Dedifferentiated amniotic fluid mesenchymal stem cell (primary cell): Measurements from ENCODE around the gene CDK14.

Experiments
- DNase-seq: peaks from one replicate; pipeline ENCODE4 v3.0.0-alpha.2; 2016; ENCODE audit errors: extremely low spot score

CDK14 gene

GRCh38 chr7:90841759-90842429 lies 245.8 kb downstream of the CDK14 start:
- no peak for DNase-seq

- DNase-seq = no peak
Measured at GRCh38 chr7:90842430-90842788, 246.3 kb downstream of the CDK14 start.

DNA sequence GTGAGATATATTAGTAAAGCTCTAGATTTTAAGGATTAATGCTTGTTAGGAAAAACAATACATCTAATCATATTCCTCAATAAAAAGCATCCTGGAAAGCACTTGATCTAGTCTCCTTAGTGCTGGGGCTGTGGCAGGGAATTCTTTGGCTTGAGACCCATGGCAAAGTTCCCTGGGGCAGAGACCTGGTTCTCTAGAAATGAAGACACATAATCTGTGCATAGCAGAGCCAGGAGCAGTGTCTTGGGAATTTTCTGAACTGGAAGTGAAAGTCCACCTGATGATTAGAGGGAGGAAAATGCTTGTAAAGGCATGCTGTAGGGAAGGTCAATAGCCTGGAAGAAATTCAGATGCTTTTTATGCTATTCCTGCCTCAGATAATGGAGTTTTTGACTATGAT lies 247.4 kb downstream of the CDK14 start:
- DNase-seq = no peak

DNA sequence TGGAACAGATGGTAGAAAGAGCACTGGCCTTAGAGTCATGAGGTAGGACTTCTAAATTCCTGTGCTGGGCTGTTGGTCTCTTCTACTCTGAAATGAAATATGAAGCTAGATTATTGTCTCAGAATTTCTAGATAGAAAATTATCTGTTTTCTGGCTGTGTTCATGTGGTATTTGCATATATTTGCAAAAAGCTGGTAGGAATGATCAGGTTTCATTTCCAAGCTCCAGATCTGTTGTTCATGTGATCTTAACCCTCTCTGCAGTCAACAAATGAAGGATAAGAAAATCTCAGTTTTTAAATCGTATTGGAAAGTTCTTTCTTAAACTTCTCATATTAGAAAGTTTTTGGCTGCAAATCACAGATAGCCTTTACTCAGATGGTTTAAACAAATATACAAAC lies 248.3 kb downstream of the CDK14 start:
- no peak for DNase-seq

- DNase-seq = no peak
Measured at GRCh38 chr7:90846192-90846591, 250.1 kb downstream of the CDK14 start.

DNA sequence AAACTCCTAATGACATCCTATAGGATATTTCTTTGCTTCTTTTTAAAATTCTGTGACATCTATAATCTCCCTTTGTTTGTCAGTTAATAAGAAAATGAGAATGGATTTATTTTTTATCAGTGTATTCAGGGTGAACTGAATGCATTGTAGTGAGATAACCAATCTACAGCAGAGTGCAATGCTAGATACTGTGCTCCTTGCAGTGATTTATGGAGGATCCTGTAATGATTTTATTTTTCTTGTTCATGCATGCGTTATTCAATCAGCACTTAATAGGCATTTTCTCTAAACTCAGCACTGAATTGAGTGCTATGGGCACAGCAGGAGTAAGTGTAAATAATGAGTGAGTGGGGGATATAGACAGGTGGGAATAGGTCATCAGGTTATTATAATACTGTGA lies 253.9 kb downstream of the CDK14 start:
- DNase-seq = no peak

- DNase-seq = no peak
Measured at GRCh38 chr7:90850471-90850870, 254.3 kb downstream of the CDK14 start.

DNA sequence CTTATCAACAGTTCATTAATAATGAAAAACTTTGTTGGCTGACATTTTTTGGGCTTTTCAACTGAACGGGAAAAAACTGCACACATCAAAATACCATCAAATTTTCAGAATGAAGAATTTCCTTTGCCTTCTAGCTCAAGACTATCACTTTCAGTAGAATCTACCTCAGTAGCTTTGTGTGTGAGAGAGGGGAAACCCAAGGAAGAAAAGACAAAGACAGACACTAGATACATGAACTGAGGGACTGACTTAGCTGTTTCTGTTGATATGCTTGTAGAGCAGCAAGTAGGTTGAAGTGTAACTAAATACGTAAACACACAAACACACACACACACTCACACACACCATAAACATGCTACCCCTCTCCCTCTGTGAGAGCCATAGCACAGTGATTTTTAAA lies 257.1 kb downstream of the CDK14 start:
- DNase-seq = no peak

DNA sequence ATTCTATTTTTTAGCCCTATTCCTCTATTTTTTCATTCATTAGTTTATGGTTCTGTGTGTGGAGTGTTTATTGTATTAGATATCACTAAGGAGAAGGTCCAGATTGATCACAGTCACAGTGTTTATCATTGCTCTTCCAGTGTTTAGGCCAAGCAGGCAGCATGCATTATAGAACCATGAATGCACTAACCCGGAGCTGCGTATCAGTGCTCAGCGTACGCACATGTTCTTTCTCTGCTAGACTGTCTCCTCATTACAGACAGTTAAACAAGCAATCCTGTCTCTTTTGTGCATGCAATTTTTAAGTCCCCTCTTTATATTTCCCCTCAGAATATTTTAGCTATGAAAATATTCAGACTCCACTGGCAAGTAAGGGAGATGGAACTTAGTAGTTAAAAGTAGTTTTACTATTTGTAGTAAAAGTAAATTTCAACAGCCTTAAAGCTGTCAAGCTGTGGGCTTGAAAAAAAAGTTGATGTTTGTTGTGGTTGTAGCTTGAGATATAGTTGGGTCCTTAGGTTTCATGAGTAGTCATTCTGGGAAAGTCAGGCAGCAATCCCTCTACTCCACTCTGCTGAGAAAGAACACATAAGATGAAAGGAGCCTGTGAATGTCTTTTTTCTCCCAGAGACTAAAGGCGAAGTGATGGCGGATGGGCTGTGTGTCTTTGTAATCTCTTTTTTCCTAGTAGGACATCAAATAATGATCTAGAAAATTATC lies 260.4 kb downstream of the CDK14 start:
- no peak for DNase-seq

- DNase-seq = no peak
Measured at GRCh38 chr7:90857603-90858002, 261.5 kb downstream of the CDK14 start.

DNA sequence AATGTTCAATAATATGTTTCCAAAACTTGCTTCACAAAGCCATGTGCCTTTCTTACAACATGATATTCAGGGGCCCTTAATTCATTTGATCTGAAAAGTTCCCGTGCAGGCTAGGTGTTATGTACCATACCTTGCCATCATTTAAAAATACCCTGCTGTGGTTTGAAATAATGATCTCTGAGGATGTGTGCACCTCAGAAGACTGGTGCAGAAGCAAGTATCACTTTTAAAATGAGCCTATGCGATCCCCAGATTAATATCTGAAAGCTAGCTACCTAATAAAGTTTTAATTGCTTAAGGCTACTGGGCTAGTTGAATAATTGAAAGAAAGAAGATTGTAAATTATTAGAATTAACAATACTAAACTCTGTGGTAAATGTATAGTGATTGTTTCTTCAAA lies 262.4 kb downstream of the CDK14 start:
- no peak for DNase-seq

GRCh38 chr7:90859521-90859920 lies 263.4 kb downstream of the CDK14 start:
- DNase-seq = no peak

DNA sequence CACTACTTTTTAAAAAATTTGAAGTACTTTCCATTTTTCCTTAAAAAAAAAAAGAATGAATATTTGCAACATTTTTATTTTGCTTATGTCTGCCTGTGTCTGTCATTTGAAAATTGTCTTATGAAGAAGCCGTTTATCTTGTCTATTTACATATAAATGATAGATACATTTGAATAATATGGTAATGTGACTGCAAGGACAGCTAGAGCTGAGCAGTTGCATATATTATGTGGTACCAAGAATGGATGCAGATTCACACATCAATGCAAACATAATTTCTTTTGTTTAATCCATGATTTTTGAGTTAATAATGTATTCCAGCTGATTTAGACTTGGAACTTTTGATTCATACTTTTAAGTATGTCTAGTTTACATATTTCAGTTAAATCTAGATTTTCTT lies 268.0 kb downstream of the CDK14 start:
- no peak for DNase-seq

DNA sequence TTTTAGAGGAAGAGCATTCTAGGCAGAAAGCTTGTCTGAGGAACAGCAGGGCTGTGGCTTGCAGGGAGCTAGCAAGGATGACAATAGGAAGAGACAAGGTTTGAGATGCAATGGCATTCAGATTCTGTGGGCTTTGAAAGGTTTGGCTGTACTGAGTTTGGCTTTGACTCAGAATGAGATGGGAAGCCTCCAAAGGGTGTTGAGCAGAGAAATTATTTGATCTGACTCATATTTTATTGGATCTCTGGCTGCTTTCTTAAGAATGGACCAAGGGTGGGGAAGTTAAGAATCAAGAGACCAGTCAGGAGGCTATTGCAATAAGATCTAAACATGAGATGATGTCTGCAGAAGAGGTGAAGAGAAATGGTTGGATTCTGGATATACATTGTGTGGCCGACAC lies 273.2 kb downstream of the CDK14 start:
- no peak for DNase-seq

GRCh38 chr7:90876701-90877100 lies 280.6 kb downstream of the CDK14 start:
- DNase-seq = no peak

DNA sequence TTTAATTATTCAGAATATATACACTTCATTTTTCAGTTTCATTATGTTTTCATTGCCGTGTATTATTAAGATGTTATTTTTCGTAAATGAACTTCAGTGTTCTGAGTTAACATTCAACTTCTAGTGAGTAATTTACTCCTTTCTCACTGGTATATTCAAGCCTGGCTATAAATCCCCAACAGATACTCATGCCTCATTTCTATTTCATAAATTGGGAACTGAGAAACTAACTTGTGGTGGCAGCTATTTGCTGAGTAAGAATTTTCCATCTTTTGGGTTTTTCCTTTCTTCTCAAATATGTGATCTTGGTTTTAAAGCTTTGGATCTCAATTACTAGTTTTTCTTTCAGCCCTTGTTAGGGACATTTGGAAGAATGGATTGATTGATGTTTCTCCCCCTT lies 281.1 kb downstream of the CDK14 start:
- DNase-seq = no peak

GRCh38 chr7:90879924-90880323 lies 283.8 kb downstream of the CDK14 start:
- DNase-seq = no peak

- no peak for DNase-seq
Measured at GRCh38 chr7:90886416-90886815, 290.3 kb downstream of the CDK14 start.

DNA sequence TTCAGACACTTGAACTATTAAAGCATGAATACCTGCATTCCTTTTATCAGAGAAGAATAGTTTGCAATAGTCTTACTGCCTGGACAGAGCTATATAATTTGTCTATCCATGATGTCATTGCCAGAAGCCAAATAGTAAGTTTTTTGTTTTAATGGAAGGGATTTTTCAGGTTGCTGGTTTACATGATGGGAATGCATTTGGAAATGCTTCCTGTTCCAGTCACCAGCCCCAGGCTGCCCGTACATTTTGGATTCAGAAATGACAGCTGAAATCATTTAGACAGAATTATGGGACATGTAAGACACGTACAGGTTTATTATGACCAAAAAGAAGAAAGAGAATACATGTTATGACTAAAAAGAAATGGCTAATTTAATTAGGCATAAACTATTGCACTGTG lies 293.1 kb downstream of the CDK14 start:
- no peak for DNase-seq

- no peak for DNase-seq
Measured at GRCh38 chr7:90889644-90890043, 293.5 kb downstream of the CDK14 start.

DNA sequence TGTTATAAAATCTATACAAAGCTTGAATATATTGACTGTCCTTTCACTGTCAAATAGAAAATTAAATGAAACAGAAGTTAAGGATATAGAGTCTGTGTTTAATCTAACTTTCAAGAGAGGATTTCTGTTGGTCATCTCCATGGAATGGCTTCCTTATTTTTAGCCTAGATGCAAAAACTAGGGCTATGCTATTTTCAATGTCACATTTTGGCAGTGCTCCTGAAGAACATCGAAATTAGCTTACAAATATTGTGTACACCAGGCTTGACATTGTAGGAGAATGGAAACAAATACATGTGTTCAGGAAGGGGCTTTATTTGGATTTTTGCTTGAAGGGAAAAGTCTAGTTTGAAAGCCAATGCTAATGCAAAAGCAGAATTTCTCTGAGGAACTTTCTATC lies 295.4 kb downstream of the CDK14 start:
- DNase-seq = no peak

DNA sequence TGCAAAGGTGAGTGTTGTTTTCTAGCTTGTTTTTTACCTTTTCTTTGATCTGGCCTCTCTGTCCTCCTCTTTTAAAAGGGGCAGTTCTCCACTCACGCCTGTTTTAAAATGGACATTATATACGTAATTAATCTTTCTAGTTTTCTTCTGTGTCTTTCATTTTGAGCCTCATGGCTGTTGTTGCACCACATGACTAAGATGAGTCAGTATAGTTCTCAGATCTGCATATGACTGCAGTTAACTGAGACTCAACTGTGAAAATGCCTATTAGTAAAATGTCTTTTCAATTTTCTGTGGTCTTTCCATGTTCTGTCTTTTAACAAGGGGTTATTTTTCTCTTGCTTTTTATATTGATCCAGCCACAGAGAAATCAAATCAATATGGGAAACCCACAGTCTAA lies 296.1 kb downstream of the CDK14 start:
- no peak for DNase-seq

- DNase-seq = no peak
Measured at GRCh38 chr7:90894122-90894521, 298.0 kb downstream of the CDK14 start.

- no peak for DNase-seq
Measured at GRCh38 chr7:90896458-90896857, 300.3 kb downstream of the CDK14 start.
